GM21576 (cell line): Measurements from ENCODE around the gene CPED1.
A peak's percentile ranks its signal among the peaks of the same experiment; 100 is the strongest.
"Not testable (repeated sequence)": the region's sequence is repeated elsewhere in the genome, so short reads cannot be mapped to it uniquely, and the experiment has no call there.

Source experiments
- ATAC-seq: cut with Tn5 transposase; IDR thresholded peaks from one replicate; pipeline ENCODE4 v1.9.1; 2021; ENCODE audit warnings: mild to moderate bottlenecking, moderate library complexity; ENCODE audit not compliant: unreplicated experiment

Gene CPED1

DNA sequence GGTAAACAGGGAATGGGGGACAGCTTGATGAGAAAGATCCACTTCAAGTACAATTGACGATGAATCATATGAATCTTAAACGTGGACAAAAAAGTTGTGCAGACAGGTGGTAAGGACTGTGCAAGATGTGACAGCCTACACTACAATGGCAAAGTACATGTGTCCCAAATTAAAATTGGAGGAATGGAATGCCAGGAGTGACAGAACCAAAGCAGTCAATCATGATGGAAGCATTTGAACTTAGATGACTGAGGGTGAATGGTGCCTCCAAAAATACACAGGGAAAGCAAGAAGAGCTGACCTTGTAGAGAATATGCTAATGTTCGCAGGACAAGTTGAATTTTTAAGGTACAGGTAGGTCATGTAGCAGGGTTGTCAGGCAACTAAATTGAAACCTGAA is 189.9 kb downstream of the CPED1 start:
- ATAC-seq, result no peak

DNA sequence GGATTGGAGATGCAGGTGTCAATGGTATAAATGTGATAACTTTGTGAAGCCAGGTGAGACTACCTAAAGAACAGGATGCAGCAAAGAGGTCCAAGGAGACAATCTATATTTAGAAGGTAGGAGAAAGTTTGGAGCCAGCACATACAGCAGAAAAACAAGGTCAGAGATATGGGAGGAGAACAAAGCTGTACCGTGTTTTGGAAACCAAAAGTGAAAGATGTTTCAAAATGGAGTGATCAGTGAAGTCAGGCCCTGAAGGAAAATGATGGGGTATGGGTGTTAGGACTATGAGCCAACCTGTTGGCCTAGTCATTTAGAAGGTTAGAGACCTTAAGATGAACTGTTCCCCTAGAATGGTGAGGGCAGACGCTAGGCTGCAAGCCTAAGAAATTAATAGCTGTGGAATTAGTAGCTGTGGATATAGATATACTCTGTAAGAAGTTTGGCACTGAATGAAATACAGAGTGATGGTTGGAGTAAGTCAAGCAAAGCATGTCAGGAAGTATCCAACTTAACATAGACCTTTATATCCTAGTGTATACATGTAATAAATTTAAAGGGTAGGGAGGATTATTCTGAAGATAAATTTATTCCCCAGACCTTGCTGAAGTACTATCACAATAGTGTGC is 190.5 kb downstream of the CPED1 start:
- ATAC-seq, result peak; percentile 46

DNA sequence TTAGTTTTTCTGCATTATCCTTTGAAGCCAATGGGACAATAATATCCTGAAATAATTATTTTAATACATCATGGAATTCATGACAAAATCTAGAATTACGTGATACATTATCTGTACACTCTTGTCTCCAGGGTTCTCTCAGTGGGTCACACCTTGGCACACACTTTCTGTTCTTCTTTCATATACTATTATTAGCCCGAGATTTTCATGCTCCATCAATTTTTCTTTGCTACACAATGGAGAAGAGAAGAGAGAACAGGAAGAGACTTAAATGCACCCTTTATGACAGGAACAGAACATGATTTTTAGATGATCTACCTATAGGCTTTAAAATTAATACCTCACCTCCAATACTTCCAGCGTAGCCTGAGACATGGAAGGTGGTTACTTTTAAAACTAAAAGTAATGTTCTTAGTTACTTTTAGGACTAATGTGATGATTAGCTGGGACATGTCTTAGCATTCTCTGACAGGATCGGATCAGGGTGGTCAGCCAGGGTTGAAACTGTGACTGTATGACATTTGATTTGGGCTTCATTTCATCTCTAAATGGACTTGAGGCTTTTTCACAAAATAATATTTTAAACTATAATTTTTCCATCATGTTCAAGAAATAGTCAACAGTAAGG is 192.0 kb downstream of the CPED1 start:
- ATAC-seq, result peak; percentile 97

DNA sequence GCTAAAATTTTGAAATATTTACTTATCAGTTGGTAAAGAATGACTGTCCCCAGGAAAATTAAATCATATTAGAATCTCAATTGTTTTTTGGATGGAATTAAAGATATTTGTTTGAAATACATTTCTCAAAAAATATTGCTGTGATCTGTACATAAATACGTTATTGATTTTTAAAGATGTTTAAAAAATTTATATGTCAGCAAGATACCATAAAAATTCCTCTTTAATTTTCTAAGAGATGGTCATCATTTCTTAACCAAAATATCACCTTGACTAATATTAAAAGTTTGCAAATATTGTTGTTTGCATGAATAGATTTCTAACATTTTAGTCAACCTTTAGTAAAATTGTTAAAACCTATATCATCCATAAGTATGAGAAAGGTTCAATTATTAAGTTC is 192.8 kb downstream of the CPED1 start:
- no peak for ATAC-seq

DNA sequence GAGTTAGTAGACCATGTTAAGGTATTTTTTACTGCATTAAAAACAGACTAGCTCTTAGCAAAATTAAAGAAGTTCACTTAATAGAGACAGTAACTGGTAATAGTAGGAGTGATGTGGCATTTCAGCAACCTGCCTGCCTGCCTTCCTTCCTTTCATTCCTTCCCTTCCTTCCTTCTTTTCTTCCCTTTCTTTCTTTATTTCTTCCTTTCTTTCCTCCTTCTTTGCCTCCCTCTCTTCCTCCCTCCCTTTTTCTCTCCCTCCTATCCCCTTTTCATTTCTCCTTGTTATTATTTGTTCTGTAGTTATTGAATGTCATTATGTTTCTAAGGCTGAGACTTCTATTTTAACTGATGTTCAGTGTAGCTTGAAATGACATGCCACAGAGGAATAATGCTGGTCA is 193.8 kb downstream of the CPED1 start:
- no peak for ATAC-seq

DNA sequence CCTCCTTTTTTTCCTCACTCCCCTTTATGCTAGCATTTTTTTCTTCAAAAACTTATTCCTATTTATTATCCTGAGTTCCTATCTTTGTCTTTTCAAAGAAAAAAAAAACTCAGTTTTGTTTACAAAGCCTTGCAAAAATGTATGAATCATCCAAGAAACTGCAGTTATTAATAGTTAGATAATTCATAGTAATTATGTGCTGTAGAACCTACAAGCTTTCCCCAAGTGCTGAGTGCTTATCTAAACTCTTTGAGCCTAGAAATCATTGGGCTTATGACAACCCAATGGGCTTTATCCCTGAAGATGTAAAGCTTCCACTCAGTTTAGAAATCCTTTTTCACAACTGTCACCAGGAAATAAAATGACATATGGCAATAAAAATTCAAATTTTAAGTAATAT is 194.4 kb downstream of the CPED1 start:
- ATAC-seq, result no peak

DNA sequence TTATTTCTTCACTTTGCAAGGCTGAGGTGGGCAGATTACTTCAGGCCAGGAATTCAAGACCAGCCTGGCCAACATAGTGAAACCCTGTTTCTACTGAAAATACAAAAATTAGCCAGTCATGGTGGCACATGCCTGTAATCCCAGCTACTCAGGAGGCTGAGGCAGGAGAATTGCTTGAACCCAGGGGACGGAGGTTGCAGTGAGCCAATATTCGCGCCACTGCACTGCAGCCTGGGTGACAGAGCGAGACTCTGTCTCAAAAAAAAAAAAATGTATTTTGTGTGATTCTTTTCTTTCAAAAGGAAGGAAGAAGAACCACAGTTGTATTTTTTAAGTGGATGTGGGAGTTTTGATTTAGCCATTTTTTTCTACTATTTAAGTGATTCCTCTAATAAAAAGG is 195.4 kb downstream of the CPED1 start:
- not testable (repeated sequence) for ATAC-seq

DNA sequence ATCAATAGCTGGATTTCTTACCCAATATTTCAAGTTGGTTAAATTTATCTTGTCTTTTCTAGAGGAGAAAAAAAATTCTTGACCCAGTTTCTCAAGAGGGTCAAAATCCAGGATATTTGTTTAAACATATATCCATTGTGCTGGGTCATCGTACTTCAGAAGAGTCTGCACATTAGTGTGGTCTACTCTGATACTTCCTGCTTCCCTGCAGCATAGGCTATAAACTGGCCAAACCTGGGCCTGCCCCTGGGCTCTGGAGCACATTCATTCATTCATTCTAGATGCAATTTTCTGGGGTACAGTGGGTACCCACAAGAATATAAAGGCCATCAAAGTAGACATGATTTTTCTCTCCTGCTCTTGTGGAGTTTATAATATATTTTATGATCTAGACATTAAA is 198.2 kb downstream of the CPED1 start:
- no peak for ATAC-seq

DNA sequence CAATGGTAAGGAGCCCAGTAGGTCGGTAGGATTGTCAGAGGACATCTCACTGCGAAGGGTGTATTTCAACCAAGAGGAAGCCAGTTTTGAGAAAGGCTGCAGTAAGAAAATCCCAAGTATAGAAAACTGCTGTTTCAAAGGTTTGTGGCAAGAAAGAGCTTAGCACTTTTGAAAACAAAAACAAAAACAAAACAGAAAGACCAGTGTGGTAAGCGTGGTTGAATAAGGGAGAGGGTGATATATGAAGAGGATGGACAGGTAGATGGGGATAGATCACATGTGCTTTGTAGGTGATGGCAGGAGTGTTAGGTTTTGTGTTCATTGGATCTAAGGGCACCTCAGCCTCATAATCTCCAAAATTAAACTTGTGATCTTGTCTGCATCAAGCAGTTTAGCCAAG is 198.7 kb downstream of the CPED1 start:
- peak; percentile 92 for ATAC-seq

DNA sequence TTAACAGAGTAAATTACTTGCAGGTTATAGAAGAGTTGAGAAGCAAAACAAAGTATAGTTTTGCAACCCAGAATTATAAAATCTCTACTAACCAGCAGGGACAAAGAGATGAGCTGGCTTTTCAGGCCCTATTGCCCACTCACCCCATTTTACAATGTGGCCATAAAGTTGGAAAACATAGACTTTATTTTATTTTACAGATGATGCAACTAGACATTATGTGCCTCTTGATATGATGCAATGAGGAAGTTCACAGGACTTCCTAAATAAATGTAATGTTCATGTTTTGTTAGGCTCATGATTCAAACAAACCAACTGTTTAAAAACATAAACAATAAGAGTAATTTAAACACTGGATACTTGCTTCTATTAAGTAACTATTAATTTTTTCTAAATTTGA is 199.2 kb downstream of the CPED1 start:
- ATAC-seq, result no peak

DNA sequence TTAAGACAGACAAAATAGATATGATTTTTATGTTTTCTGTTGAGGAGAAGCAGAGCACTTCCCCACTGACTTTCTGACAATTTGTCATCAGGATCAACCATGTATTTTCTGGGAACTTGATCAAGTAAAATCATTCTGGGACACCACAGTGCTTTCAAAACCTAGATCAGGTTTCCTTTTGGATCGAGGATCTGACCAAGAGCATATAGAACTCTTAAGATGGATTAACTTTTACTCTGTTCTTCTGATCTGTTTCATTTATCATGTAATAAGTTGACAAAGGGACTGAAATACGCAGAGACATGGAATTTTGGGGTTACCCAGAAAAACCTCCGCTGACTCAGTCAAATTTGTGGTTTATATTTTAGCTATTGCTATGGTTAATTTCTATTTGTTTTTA is 204.3 kb downstream of the CPED1 start:
- ATAC-seq, result no peak

DNA sequence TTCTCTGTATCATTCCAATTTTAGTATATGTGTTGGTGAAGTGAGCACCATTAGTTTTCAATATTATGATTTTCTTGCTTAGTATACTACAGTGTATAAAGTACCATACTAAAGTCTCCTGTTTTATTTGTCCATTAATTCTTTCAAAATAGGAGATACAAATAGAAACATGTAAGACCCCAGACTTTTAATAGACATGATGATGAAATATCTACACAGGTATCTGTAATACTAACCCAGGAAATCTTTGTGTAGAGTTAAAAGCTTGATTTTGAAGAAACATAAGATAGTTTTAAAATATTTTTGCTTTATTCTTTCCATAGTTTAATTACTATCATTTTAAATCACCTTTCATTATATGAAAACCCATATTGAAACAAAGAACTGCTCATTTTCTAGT is 206.5 kb downstream of the CPED1 start:
- no peak for ATAC-seq

DNA sequence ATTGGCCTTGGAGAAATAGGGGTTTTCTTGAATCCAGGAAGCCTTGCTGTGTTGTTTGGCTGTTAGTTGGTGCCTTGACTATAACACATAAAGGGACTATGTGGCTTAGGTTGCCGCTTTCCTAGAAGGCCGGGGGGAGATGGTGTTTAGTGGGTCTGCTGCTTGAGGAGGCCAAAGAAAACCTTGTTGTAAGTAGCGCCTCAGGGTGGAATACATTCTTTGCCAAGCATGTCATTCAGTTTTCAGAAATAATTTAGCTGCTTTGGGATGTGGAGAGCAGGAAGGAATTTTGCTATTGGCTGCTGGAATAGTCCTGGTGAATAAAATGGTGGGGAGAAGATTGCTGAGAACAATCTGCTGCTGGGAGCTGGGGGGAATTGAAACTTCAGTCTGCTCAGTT is 207.4 kb downstream of the CPED1 start:
- no peak for ATAC-seq

DNA sequence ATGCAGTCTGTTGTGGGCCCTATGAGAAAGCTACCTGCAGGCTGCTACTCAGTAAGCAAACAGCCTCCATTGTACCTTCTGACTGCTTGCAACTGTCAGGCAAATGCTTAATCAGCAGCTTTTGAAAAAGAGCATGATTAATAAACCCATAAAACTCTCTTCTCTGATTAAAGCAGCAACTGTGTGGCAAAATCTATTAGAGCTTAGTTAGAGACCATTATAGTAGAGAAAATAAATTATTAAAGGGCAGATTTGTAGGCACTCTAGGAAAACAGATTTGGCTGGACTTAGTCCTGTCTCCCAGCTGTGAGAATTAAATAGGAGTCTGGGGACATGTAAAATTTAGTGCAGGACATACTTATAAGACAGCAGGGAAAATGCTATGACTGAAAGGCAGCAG is 207.8 kb downstream of the CPED1 start:
- no peak for ATAC-seq

DNA sequence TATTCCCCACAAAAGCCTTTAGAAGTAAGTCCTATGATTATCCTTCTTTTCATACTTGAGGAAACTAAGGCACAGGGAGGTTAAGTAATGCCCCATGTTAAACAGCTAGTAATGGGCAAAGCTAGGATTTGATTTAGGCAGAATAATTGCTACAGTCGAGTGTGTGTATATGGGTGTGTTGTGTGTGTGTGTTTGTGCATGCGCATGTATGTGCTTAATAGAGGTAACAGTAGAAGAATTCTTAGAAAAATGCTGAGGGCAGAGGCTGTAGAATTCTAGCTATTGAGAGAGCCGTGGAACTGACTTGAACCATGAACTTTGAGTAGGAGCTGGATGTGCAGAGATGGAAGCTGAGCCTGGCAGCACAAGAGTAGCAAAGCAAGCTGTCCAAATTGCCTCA is 208.9 kb downstream of the CPED1 start:
- ATAC-seq, result no peak

DNA sequence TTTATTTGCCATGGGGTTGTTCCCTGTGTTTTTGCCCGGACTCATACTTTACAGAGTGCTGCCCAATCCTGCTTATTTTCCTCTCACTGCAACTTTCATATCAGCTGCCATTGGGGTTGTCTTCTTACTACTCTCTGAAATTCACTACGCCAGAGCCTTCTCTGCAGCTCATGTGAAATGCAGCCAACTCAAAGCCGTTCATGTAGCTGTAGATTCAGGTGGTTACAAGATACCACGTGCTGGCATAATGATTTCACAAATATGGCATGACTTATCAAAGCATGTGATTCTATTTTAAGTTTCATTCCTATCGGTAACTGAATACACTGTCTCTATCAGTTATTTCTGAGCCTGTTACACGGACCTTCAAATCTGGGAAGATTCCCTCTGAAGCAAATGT is 210.0 kb downstream of the CPED1 start:
- no peak for ATAC-seq

DNA sequence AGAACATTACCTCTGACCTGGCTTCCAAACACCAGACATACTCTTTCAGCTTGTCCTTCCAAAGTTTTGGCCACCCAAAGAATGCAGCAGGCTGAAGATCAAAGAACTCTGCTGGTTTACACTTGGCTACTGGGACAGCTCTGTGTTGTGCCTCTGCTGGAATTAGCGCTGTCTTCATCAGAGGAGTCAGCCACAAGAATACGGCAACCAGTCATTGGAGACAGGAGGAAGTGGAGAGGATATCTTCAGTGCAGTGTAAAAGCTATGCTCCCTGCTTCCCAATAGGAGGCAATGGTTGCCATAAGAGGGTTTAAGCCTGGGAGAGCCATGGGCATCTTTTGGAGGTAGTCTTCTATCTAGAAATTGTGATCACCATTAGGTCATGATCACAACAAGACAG is 213.6 kb downstream of the CPED1 start:
- no peak for ATAC-seq

DNA sequence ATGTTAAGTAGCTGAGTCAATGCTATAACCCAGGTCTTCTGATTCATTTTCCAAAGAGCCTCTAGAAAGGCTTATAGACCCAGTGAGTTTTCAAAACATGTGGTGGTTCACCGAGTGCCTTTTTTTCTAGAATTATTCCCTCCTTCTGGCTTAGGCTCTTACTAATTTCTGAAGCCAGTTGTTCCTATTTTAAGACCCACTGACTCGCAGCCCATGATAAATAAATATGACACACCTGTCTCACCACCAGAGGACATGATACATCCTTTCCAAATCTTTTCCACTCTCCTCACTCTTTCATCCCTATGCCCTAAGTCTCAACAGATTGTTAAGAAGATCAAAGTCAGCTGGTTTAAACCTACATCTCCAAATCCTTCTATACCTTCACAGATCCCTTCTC is 214.3 kb downstream of the CPED1 start:
- ATAC-seq, result no peak

DNA sequence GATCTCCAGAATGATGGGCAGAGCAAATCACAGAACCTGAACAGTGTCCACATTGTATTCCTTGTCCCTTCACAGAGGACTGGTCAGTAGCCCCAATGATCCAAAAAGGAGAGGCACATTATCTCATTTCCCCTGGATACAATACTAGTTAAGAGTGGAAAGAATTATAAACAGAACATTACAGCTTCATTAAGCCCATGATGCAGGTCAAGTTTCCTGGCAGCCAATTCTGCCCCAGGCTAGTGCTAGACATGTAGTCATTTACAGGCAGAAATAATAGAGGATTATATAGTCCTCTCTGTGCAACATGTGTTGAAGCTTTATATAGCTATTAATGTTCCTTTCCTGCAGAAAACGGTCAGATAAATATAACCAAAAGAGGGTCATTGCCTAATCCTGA is 216.0 kb downstream of the CPED1 start:
- no peak for ATAC-seq

DNA sequence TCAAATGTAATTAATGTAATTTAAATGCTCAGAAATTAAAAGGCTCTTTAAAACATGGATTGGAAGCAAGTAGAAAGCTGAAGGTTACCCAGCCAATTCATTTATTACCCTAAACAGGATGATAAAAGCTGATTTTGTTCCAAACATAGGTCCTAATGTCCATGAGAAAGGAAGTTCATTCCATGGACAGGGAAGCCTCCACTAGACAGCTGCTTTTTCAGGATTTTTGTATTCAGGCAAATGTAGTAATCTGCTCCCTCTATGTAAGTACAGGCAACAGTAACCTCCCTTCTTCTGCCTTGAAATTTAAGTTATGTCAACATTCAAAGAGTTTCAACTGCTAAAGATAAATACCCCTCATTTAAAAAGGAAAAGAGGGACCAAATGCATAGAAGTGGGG is 217.3 kb downstream of the CPED1 start:
- no peak for ATAC-seq

DNA sequence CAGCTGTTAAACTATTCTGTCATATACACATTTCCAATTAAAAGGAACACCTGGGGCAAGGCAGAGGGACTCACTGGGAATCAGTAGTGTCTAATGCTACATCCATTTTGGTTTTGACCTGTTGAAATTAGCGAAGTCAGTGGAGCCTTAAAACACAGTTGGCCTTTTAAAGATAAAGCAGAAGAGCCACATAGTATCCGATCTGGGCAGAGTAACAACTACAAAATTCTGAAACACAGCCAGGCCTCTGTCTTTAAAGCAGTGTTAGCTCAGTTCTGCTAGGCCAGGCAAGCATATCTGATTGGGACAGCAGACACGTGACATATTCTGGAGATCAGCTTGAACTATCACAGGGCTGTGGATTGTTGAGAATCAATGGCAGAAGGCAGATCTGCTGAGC is 222.7 kb downstream of the CPED1 start:
- no peak for ATAC-seq

DNA sequence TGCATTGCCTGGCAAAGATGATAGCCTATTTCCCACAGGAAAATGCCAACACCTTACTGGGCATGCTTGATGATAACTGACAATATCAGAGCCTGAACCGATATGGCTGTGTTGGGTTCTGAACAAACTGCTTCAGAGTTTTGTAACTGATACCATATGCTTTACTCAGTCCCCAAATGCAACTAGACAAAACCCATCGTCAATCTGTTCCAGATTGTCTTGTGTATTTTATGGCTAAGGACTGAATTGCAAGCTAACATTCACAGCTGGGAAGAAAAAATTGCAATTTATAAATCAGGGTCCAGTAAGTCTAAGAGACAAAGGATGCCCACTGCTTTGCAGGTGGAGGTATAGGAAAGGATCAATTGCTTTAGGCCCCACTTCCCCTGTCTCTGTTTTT is 223.5 kb downstream of the CPED1 start:
- ATAC-seq, result no peak

DNA sequence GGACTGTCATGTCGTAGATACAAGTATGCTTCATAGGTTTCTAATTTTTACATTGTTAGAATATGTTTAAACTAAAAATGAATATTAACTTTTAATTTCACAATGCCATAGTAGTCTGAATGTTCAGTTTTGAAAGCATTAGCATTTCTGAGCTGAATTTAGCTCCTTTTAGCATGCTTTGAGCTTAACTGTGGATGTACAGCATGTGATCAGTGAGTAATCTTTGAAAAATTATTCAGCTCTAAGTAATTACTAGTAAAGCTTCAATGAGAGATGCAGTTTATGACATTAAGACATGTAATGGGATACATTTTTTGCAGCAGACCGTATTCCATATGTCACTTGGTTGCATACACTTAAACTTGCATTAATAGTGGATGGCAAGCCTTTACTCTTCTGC is 226.1 kb downstream of the CPED1 start:
- no peak for ATAC-seq
